Measurements from ENCODE around the gene B4GALNT3. TPM values are rescaled to one million over a fixed set of nuclear protein-coding genes. Genes with fewer than 3 reads are reported as not detected.
"Not testable (repeated sequence)": the region's sequence is repeated elsewhere in the genome, so short reads cannot be mapped to it uniquely, and the experiment has no call there.

Gene B4GALNT3
- total RNA-seq (1 to 10 TPM in 3 of 4 donors, under 1 TPM in 1; 0.53 to 4.0 (median 1.3) TPM), polyA plus RNA-seq (under 1 TPM; 0.21 to 0.57 (median 0.53) TPM)
- long read RNA-seq, donor 1, full-length matches to known transcripts = 1 of 6 reads
- long read RNA-seq, donor 1, partial matches to known transcripts = 3 of 6 reads
- long read RNA-seq, donor 1, other reads (novel, unspliced or antisense) = 2 of 6 reads
- long read RNA-seq, donor 2 = 0 reads

- WGBS, 3 donors = 3 to 6% (median 5%) methylated on average over 51 to 82 of the region's 82 CpGs
- no peak for TF ChIP-seq CTCF (IDR thresholded peaks at IDR 0.05)
- H3K9me3 ChIP-seq = no peaks in the 10 kb centered on the region
- ATAC-seq (peak; percentile 46 to 61 (median 56)), DNase-seq (peak; percentile 45 to 62)
- no peak within 1 kb of the TSS for H3K27ac ChIP-seq
- H3K4me1 ChIP-seq = peaks cover 5% of the 10 kb centered on the region
- no peaks in the 10 kb centered on the region for H3K36me3 ChIP-seq (ENCODE audit: insufficient read depth in 1 of 2, low read depth in 1 of 2)
- H3K27me3 ChIP-seq (ENCODE audit: insufficient read depth in 3 of 3, low read length in 2 of 3) = peaks cover 0 to 22% (median 9%) of the 10 kb centered on the region in 3 donors
- peak within 1 kb of the TSS; percentile 69 for H3K4me3 ChIP-seq
- intact Hi-C loops (cut with DNase I) = no loop called here
Observed at GRCh38 chr12:459430-460258, at the start of gene B4GALNT3. TSS of gene B4GALNT3 (plus strand) at chr12:459939. CDS start at chr12:460377, 438 bp downstream.

DNA sequence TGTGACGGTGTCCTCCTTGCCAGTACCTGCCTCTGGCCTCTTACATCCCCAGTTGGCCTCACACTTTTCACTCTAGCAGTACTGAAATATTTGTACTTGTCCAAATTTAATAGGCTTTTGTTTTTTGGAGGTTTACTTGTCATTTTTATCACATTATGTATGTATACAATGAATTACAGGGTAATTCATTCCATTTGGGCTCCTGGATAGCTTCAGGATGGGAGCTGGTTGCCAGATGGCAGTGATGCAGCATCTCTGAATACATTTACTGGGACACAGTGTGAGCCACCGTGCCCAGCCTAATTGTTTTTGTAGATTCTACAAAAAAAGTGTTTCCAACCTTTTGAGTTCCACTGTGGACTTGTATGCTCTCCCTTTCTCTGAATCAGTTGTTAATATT is 44.9 kb upstream of the B4GALNT3 start:
- intact Hi-C loops (cut with DNase I) = no loop called here
- Histone ChIP-seq H3K27me3 (ENCODE audit: insufficient read depth in 3 of 3, low read length in 2 of 3) (no peaks in the 10 kb centered on the region), H3K27ac (no peak overlapping the region), H3K9me3 (no peaks in the 10 kb centered on the region), H3K4me1 (no peaks in the 10 kb centered on the region), H3K36me3 (ENCODE audit: insufficient read depth in 1 of 2, low read depth in 1 of 2) (peaks cover 0 to 64% of the 10 kb centered on the region in 2 donors), H3K4me3 (no peak overlapping the region)
- no peak for DNase-seq
- no peak for ATAC-seq
- TF ChIP-seq CTCF (IDR thresholded peaks at IDR 0.05) = no peak
- 78 to 92% (median 81%) methylated on average over 2 of the region's 2 CpGs for WGBS, 3 donors

DNA sequence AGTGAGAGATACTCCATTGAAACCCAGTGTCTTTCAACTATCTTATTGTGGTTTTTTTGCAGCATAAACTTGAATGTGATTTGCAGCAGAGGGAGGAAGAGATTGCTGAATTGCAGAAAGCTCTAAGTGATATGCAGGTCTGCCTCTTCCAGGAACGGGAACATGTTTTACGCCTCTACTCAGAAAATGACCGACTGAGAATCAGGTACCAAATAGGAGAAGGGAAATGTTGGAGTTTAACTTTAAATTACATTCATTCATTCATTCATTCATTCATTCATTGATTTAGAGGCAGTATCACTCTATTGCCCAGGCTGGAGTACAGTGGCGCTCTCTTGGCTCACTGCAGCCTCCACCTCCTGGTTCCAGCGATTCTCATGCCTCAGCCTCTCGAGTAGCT is 41.3 kb upstream of the B4GALNT3 start:
- intact Hi-C loops (cut with DNase I) = no loop called here
- TF ChIP-seq CTCF (IDR thresholded peaks at IDR 0.05) = no peak
- no peak overlapping the region for H3K27ac ChIP-seq
- ATAC-seq (no peak), DNase-seq (no peak)
- H3K27me3 ChIP-seq (ENCODE audit: insufficient read depth in 3 of 3, low read length in 2 of 3) = no peaks in the 10 kb centered on the region
- WGBS, 3 donors = 94 to 97% (median 95%) methylated on average over 6 of the region's 6 CpGs
- H3K9me3 ChIP-seq = no peaks in the 10 kb centered on the region
- no peak overlapping the region for H3K4me3 ChIP-seq
- H3K4me1 ChIP-seq = no peaks in the 10 kb centered on the region
- peaks cover 0 to 56% of the 10 kb centered on the region in 2 donors for H3K36me3 ChIP-seq (ENCODE audit: insufficient read depth in 1 of 2, low read depth in 1 of 2)

GRCh38 chr12:422526-422925 is 37.2 kb upstream of the B4GALNT3 start:
- intact Hi-C loops (cut with DNase I) = no loop called here
- Histone ChIP-seq H3K27ac (no peak overlapping the region), H3K9me3 (no peaks in the 10 kb centered on the region), H3K36me3 (ENCODE audit: insufficient read depth in 1 of 2, low read depth in 1 of 2) (peaks cover 0 to 40% of the 10 kb centered on the region in 2 donors), H3K4me1 (no peaks in the 10 kb centered on the region), H3K27me3 (ENCODE audit: insufficient read depth in 3 of 3, low read length in 2 of 3) (no peaks in the 10 kb centered on the region), H3K4me3 (no peak overlapping the region)
- WGBS, 3 donors = 92 to 95% (median 94%) methylated on average over 3 of the region's 3 CpGs
- DNase-seq (no peak), ATAC-seq (no peak)
- TF ChIP-seq CTCF (IDR thresholded peaks at IDR 0.05) = no peak

- H3K36me3 ChIP-seq (ENCODE audit: insufficient read depth in 1 of 2, low read depth in 1 of 2) = peaks cover 0 to 68% of the 10 kb centered on the region in 2 donors
- WGBS, 3 donors = 94 to 98% (median 98%) methylated on average over 2 of the region's 2 CpGs
- H3K27ac ChIP-seq; intact Hi-C loops (cut with DNase I); H3K4me1 ChIP-seq; H3K9me3 ChIP-seq; ATAC-seq; H3K27me3 ChIP-seq (ENCODE audit: insufficient read depth in 3 of 3, low read length in 2 of 3); H3K4me3 ChIP-seq; DNase-seq: not testable (repeated sequence)
Observed at GRCh38 chr12:435737-436136, 24.0 kb upstream of the B4GALNT3 start.
